ENCODE results near the gene CD36. TPM values are rescaled to one million over a fixed set of nuclear protein-coding genes. Genes with fewer than 3 reads are reported as not detected.

The CD36 gene
- total and polyA plus RNA-seq, 10 of the 15 experiments (the other 5 are each of a cell fraction or from before 2014, with no cell fraction given), result 0.20 to 283 (median 172) TPM

DNA sequence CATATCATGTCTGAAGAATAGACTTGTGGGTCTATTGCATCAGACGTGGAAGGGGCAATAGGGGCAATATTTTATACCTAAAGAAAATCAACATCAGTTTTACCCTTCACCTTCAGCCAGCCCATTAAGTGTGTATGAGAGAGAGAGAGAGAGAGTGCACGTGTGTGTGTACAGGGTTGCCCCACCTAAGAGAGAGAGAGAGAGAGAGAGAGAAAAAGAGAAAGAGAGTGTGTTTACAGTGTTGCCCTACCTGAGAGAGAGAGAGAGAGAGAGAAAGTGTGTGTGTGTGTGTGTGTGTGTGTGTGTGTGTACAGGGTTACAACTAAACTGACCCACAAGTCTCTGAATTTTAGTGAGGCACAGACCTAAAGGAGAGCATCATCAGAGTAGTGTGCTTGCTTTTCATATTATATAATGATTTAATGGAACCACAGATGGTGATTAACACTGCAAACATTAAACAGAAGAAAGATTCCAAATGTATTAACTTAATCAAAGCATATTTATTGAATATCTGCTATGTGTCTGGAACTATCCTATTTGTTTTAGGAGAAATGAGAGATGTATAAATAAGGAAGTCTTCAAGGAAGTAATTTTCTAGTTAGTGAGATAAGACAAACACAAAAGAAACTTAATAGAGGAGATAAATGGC lies 66.8 kb downstream of the CD36 start (continued):
- TF ChIP-seq, protein P1, sequence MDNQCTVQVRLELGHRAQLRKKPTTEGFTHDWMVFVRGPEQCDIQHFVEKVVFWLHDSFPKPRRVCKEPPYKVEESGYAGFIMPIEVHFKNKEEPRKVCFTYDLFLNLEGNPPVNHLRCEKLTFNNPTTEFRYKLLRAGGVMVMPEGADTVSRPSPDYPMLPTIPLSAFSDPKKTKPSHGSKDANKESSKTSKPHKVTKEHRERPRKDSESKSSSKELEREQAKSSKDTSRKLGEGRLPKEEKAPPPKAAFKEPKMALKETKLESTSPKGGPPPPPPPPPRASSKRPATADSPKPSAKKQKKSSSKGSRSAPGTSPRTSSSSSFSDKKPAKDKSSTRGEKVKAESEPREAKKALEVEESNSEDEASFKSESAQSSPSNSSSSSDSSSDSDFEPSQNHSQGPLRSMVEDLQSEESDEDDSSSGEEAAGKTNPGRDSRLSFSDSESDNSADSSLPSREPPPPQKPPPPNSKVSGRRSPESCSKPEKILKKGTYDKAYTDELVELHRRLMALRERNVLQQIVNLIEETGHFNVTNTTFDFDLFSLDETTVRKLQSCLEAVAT (IDR thresholded peaks at IDR 0.05), result no peak
- no peak for TF ChIP-seq WRNIP1 (IDR thresholded peaks at IDR 0.05; ENCODE audit: borderline replicate concordance, low read depth, low read length)
- TF ChIP-seq EP300 (IDR thresholded peaks at IDR 0.05; ENCODE audit: borderline replicate concordance in 1 of 2, control insufficient read depth in 1 of 2, low read depth in 2 of 2, low read length in 2 of 2), result no peak
- no peak for TF ChIP-seq BCLAF1 (IDR thresholded peaks at IDR 0.05)

GRCh38 chr7:80707318-80707717 lies 68.9 kb downstream of the CD36 start:
- H3K27ac ChIP-seq (ENCODE audit: control insufficient read depth, insufficient read depth), result no peak overlapping the region
- no peak overlapping the region for H3K9ac ChIP-seq (ENCODE audit: control insufficient read depth, insufficient read depth, low read length)
- 0% methylated on average over 1 of the region's 1 CpG for WGBS (ENCODE audit: insufficient coverage, insufficient replicate concordance, low lambda C conversion rate, missing lambda C conversion rate)
- no peak overlapping the region for H3K4me3 ChIP-seq
- CTCF ChIA-PET, result no interaction called here
- H3K36me3 ChIP-seq (ENCODE audit: control insufficient read depth in 2 of 2, insufficient read depth in 2 of 2, low read length in 1 of 2), result no peaks in the 10 kb centered on the region
- no peaks in the 10 kb centered on the region for H4K20me1 ChIP-seq (ENCODE audit: control insufficient read depth, insufficient read depth)
- H3K9me3 ChIP-seq (replicated peaks; ENCODE audit: control insufficient read depth, insufficient read depth, low read length), result no peaks in the 10 kb centered on the region
- H3K4me1 ChIP-seq (ENCODE audit: control insufficient read depth, insufficient read depth, low read length), result no peaks in the 10 kb centered on the region
- no peaks in the 10 kb centered on the region for H3K27me3 ChIP-seq (replicated peaks in 1 of 2; ENCODE audit: control insufficient read depth in 2 of 2, insufficient read depth in 2 of 2, low read length in 1 of 2)
- POLR2A ChIA-PET, result no interaction called here
- intact Hi-C loops (cut with micrococcal nuclease; ENCODE audit: unreplicated experiment) (no loop called here), in situ Hi-C loops (cut with MboI) (no loop called here)
- H2AFZ ChIP-seq (ENCODE audit: control insufficient read depth, low read depth, low read length), result no peak overlapping the region
- H3K4me2 ChIP-seq (ENCODE audit: control insufficient read depth, insufficient read depth), result no peak overlapping the region
- TF ChIP-seq BCLAF1 (IDR thresholded peaks at IDR 0.05), result no peak
- TF ChIP-seq, protein P2, sequence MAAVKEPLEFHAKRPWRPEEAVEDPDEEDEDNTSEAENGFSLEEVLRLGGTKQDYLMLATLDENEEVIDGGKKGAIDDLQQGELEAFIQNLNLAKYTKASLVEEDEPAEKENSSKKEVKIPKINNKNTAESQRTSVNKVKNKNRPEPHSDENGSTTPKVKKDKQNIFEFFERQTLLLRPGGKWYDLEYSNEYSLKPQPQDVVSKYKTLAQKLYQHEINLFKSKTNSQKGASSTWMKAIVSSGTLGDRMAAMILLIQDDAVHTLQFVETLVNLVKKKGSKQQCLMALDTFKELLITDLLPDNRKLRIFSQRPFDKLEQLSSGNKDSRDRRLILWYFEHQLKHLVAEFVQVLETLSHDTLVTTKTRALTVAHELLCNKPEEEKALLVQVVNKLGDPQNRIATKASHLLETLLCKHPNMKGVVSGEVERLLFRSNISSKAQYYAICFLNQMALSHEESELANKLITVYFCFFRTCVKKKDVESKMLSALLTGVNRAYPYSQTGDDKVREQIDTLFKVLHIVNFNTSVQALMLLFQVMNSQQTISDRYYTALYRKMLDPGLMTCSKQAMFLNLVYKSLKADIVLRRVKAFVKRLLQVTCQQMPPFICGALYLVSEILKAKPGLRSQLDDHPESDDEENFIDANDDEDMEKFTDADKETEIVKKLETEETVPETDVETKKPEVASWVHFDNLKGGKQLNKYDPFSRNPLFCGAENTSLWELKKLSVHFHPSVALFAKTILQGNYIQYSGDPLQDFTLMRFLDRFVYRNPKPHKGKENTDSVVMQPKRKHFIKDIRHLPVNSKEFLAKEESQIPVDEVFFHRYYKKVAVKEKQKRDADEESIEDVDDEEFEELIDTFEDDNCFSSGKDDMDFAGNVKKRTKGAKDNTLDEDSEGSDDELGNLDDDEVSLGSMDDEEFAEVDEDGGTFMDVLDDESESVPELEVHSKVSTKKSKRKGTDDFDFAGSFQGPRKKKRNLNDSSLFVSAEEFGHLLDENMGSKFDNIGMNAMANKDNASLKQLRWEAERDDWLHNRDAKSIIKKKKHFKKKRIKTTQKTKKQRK (IDR thresholded peaks at IDR 0.05; ENCODE audit: low read depth, low read length), result no peak
- DNase-seq (ENCODE audit: low read depth, low spot score) (no peak), ATAC-seq (no peak), FAIRE-seq (no peak)
- SMC1A ChIA-PET (ENCODE audit: uncharacterized antibody, unreplicated experiment), result no interaction called here
- BruUV-seq (replicated peaks), result no TSS peak
- no peaks in the 10 kb centered on the region for H3K79me2 ChIP-seq (ENCODE audit: control insufficient read depth, insufficient read depth, low read length)
- RAD21 ChIA-PET (ENCODE audit: unreplicated experiment), result no interaction called here
